Activated CD4-positive, alpha-beta T cell treated with anti-CD3 and anti-CD28 coated beads, Interleukin-2, Interleukin-4, amounts not matched to agents 100 ng/mL and 50 ng/mL, durations not matched to agents 16 hours and 8 hours (primary cell): Measurements from ENCODE around the gene KCNT2.
A peak's percentile ranks its signal among the peaks of the same experiment; 100 is the strongest.
"Not testable (repeated sequence)": the region's sequence is repeated elsewhere in the genome, so short reads cannot be mapped to it uniquely, and the experiment has no call there.

Experiments used
- DNase-seq: peaks from one replicate; pipeline ENCODE4 v3.0.0-alpha.2; 2020; ENCODE audit warnings: low spot score

Gene KCNT2

GRCh38 chr1:196608390-196609369, at the start of gene KCNT2:
Gene KCNT2, minus strand, starts transcription at chr1:196608440. Its CDS starts 131 bp downstream, at chr1:196608309.
- DNase-seq, result no peak

GRCh38 chr1:196655494-196655893, 47.3 kb upstream of the KCNT2 start:
- no peak for DNase-seq

DNA sequence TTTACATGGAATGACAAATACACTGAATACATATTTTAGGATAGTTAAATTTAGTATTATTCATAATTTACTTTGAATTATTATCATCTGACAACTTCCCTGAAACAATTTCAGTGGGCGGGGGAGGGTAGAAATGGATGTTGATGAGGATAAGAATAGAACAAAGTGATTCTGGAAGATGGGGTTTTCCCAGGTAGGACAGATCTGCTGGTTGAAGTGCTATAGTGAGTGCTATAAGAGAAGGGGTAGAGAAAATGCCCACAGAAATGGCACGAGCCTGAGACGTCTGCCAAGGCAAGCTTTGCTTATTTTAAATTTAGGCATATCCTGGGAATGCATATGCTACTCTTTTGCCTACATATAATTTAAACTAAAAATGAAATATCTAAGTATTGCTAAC, 46.8 kb upstream of the KCNT2 start:
- no peak for DNase-seq

- DNase-seq, result no peak
These were observed 46.0 kb upstream of the KCNT2 start for GRCh38 chr1:196654271-196654670.

DNA sequence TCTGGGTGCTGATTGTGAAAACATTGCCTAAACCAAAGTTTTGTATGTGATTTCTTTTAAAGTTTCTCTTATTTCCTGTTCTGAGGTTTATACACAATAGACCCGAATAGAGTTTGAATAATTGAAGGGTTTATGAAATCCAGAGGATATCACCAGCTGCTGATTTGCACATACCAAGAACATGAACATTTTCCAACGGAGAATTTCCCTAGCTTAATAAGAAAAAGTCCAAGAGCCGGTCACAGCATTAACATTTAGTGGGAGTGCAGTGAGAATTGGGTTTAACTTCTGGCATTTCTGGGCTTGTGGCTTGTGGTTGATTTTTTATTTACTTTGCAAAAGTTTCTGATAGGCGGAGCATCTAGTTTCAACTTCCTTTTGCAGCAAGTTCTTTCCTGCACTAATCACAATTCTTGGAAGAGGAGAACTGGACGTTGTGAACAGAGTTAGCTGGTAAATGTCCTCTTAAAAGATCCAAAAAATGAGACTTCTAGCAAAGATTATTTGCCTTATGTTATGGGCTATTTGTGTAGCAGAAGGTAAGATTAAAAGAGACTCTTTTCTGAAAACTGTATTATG, 43.5 kb upstream of the KCNT2 start, which contains the start of gene CFH:
Gene CFH (plus strand): TSS at position 407 of the 579 bp plus-strand sequence. CDS start 75 bp downstream, at position 482.
- peak; percentile 16 for DNase-seq

DNA sequence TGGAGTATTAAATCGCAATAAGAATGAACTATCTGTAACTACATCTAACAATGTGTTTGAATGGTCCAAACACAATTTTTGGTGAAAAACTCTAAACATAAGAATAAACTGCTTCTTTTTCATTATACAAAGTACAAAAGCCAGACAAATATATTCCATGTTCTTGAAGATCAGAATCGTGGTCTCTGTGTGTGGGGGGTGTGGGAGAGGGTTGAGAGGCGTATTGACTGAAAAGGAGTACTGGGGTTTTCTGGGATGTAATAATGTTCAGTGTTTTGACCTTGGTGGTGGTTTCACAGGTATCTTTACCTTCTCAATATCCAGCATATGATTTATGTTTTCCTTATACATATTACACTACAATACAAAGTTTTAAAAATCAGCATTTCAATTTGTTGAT, 42.8 kb upstream of the KCNT2 start:
- no peak for DNase-seq

DNA sequence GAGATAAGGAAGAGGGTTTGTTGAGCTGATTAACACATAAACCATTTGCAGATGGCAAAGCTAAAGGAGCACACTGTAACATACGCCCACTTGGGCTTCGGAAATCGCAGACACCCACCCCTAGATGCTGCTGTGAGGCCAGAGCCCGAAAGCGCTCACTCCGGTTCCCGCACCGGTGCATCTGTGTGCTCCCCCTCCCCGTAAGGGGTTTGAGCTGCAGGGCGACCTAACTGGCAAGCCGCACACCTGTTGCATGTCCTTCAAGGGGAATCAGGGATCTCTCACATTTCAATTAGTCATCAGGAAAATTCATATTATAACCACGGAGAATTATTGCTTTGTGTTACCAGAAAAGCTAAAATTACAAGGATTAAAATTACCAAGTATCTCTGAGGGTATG, 42.2 kb upstream of the KCNT2 start:
- no peak for DNase-seq

- no peak for DNase-seq
These were observed 41.8 kb upstream of the KCNT2 start for GRCh38 chr1:196649990-196650389.

DNA sequence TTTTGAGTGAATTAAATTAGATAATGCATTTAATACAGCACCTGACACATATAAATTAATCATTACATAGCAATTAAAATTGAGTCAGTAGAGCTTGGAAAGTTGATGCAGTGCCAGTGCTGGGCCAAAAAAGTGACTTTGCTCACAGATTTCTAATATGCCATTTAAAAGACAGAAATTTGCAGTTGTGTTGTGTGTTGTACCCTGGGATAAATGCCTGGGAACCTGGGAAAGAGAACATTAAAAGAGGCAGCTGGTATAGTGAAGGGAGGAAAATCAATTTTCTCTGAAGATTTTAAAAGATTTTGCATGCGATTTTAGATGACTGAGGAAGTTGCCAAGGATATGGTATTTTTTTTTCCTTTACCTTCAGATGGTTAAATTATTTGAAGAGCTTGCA, 32.7 kb upstream of the KCNT2 start:
- no peak for DNase-seq

DNA sequence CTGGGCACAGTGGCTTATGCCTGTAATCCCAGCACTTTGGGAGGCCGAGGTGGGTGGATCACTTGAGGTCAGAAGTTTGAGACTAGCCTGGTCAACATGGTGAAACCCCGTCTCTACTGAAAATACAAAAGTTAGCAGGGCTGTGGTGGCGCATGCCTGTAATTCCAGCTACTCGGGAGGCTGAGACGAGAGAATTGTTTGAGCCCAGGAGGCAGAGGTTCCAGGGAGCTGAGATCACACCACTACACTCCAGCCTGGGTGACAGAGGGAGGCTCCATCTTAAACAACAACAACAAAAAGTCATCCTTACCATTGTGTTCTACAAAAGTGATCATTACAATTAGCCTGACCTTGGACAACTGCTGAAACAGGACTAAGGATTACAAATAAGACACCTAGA, 31.1 kb upstream of the KCNT2 start:
- not testable (repeated sequence) for DNase-seq

GRCh38 chr1:196638466-196638865, 30.2 kb upstream of the KCNT2 start:
- no peak for DNase-seq

- no peak for DNase-seq
These were observed 29.4 kb upstream of the KCNT2 start for GRCh38 chr1:196637606-196638005.

DNA sequence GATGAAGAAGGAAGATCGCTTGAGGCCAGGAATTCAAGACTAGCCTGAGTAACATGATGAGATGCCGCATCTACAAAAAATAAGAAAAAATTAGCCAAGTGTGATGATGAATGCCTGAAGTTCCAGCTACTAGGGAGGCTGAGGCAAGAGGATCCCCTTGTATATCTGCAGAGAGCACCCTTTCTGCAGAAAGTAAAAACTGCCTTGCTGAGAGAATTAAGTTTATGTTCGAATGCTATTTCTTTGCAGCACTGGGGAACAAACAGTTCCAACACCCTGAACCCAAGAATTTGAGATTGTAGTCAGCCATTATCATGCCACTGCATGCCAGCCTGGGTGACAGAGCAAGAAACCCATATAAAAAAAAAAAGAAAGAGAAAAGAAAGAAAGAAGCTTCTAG, 20.6 kb upstream of the KCNT2 start:
- no peak for DNase-seq

DNA sequence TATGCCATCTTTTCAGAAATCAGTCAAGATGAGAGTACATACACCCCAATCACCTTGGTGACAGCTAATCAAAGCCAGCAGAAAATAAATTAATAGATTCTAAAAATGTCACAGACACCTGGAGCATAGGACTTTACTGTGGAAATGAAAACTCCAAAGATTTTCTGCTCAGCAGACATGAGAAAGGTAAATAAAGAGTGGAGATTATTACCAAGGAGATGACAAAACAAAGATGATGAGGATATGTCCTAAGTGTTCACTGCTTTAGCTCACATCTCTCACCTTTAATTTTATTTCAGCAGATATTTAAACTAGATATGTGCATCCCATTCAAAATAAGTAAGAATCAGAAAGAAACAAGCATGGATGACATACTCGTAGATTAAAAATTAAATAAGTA, 14.8 kb upstream of the KCNT2 start:
- DNase-seq, result no peak

- DNase-seq, result no peak
These were observed 11.5 kb upstream of the KCNT2 start for GRCh38 chr1:196619721-196620120.

GRCh38 chr1:196611873-196612272, 3.6 kb upstream of the KCNT2 start:
- no peak for DNase-seq

- no peak for DNase-seq
These were observed 1.1 kb upstream of the KCNT2 start for GRCh38 chr1:196609370-196609737.

- no peak for DNase-seq
These were observed 259 bp downstream of the KCNT2 start for GRCh38 chr1:196607981-196608380.

DNA sequence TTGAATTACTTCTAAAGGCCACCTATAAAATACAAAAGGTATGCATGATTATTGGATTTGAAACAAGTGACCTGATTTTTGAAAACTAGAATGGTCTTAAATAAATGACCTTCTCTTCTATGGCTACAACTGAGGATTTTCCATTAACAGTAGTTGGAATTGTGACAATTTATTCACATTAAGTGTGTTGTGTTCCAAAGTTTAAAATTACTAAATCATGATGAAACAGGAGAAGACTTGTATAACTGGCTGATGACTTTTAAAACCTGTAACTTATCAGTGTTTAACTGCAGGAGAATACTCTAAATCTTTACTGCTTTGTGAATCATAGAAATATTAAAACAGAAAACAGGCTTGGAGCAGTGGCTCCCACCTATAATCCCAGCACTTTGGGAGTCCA, 4.6 kb downstream of the KCNT2 start:
- no peak for DNase-seq

DNA sequence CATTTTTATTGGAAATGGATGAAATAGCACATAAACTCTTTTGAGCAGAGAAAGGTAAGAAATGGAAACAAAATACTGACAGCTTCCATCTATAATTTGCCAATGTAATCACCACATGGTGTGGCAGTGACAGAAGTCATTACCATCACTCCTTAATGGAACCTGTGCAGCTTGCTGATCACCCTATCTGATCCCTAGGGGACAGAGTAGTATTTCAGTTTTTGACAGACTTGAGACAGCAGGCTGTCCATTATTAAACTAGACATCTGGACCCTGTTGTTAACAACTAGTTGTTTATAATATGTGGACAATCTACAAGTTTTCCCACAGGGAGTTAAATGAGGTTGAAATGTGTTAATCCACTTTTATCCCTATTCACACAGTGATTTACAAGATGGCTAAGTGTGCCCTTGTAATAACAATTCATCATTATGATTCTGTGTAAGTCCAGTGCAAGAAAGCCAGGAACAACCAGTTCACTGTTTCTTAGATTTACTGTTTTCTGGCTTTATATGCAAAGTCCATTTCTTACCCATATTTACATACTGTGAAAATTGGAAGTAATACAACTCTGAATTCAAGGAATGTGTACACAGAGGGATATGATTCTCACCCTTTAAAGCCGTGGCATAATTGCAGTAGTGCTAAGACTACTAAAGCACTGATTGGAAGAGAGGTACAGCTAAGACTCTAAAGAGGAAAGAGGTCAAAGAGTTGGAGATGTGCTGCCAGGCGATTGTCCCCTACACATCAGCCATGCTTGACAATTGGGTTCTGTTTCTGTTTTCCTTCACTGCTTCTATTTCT, 9.1 kb downstream of the KCNT2 start:
- no peak for DNase-seq

- DNase-seq, result no peak
These were observed 13.5 kb downstream of the KCNT2 start for GRCh38 chr1:196594700-196595099.

DNA sequence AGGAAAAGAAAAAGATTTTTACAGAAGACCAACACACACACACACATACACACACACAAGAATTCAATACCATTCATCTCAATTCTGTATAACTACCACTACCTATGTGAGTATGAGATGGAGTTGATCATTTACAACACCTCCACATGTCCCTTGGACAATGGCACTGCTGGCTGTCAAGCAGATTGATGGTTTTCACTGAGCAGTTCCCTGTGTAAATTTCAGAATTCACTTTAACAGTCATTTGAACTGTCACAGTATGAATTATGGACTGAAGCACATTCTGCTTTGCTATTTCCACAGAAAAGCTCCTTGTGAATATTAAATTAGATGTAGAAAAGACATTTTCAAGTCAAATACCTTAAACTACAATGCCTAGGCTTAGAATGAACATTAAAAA, 14.3 kb downstream of the KCNT2 start:
- no peak for DNase-seq

- DNase-seq, result no peak
These were observed 17.3 kb downstream of the KCNT2 start for GRCh38 chr1:196590959-196591358.
